ENCODE measurements around the gene ITSN2. TPM values are rescaled to one million over a fixed set of nuclear protein-coding genes. Genes with fewer than 3 reads are reported as not detected.

ITSN2 gene
- total RNA-seq, 1 donor from 2014 or later: 6.4 TPM

DNA sequence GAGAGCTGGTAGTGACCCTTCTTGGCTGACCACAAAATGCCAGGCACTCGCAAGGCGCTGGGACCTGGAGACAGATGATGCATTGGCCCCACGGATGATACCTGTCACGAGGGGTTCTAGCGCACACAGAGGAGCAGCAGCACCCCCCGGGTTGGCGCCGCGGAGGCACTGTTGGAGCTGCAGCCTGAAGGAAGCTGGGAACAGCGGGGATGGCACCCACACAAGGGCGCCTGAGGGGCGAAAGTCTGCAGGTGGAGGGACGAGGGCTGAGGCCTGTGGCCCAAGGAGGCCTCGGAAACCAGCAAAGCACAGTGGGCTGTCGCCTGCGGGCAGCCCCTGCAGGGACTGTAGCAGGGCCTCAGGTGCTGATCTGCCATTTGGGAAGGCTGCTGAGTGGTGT lies 151.8 kb downstream of the ITSN2 start:
- Mint-ChIP-seq H3K36me3 (ENCODE audit: unreplicated experiment) (peaks cover 4% of the 10 kb centered on the region), H3K27ac (ENCODE audit: unreplicated experiment) (peak overlapping the region; percentile 18)

DNA sequence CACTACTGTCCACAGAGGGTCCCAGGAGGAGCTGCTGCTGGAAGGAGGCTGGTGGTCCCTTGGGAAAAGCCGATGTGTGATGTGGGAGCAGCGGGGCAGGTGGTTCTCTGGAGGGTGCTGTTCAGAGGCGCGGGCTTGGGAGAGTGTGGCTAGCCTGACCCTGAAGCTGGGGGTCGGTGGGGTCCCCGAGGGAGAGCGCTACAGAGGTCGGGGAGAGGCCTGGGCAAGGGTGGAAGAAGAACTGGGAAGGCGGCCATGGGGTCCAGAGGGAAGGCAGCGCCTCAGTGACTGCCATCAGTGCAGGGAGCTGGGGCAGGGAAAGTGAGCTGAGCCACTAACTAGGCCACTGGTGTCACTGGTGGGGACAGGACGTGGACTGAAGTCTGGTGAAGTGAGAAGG lies 153.0 kb downstream of the ITSN2 start:
- H3K36me3 Mint-ChIP-seq (ENCODE audit: unreplicated experiment): peaks cover 4% of the 10 kb centered on the region
- peaks cover 5% of the 10 kb centered on the region for H3K27me3 Mint-ChIP-seq (ENCODE audit: unreplicated experiment)
- DNase-seq: no peak
- H3K4me3 Mint-ChIP-seq (ENCODE audit: unreplicated experiment): no peak overlapping the region
- H3K4me1 Mint-ChIP-seq (ENCODE audit: low read depth, unreplicated experiment): peaks cover 9% of the 10 kb centered on the region
- no peak overlapping the region for H3K27ac Mint-ChIP-seq (ENCODE audit: unreplicated experiment)
- TF ChIP-seq, protein P1, sequence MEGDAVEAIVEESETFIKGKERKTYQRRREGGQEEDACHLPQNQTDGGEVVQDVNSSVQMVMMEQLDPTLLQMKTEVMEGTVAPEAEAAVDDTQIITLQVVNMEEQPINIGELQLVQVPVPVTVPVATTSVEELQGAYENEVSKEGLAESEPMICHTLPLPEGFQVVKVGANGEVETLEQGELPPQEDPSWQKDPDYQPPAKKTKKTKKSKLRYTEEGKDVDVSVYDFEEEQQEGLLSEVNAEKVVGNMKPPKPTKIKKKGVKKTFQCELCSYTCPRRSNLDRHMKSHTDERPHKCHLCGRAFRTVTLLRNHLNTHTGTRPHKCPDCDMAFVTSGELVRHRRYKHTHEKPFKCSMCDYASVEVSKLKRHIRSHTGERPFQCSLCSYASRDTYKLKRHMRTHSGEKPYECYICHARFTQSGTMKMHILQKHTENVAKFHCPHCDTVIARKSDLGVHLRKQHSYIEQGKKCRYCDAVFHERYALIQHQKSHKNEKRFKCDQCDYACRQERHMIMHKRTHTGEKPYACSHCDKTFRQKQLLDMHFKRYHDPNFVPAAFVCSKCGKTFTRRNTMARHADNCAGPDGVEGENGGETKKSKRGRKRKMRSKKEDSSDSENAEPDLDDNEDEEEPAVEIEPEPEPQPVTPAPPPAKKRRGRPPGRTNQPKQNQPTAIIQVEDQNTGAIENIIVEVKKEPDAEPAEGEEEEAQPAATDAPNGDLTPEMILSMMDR (IDR thresholded peaks at IDR 0.05; ENCODE audit: partially characterized antibody, unreplicated experiment): no peak
- peaks cover 7% of the 10 kb centered on the region for H3K9me3 Mint-ChIP-seq (ENCODE audit: unreplicated experiment)

More for the DNA sequence above, 151.8 kb downstream of the ITSN2 start:
- TF ChIP-seq, protein P1 (IDR thresholded peaks at IDR 0.05; ENCODE audit: partially characterized antibody, unreplicated experiment): no peak
- peaks cover 5% of the 10 kb centered on the region for H3K27me3 Mint-ChIP-seq (ENCODE audit: unreplicated experiment)
- DNase-seq: no peak
- peaks cover 9% of the 10 kb centered on the region for H3K4me1 Mint-ChIP-seq (ENCODE audit: low read depth, unreplicated experiment)
- peaks cover 7% of the 10 kb centered on the region for H3K9me3 Mint-ChIP-seq (ENCODE audit: unreplicated experiment)
- no peak overlapping the region for H3K4me3 Mint-ChIP-seq (ENCODE audit: unreplicated experiment)

DNA sequence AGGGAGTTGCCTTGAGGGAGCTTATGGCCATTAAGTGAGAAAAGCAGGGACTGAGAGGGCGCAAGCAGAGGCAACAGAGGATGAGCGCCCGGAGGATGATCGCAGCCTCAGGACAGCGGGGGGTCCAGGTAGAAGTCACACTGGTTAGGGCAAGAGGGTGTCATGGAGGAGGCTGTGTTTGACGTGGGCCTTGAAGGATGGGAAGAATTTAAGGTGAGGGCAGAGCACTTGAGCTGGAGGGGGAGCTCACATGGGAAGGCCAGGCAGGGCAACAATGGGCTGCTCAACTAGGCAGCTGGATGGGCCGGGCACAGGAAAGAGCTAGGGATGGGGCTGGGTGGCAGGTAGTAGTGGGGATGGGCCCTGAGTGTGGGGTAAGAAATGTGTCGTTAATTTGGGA lies 153.6 kb downstream of the ITSN2 start:
- H3K27ac Mint-ChIP-seq (ENCODE audit: unreplicated experiment): no peak overlapping the region
- H3K4me3 Mint-ChIP-seq (ENCODE audit: unreplicated experiment): no peak overlapping the region
- H3K27me3 Mint-ChIP-seq (ENCODE audit: unreplicated experiment): peaks cover 5% of the 10 kb centered on the region
- no peak for DNase-seq
- H3K36me3 Mint-ChIP-seq (ENCODE audit: unreplicated experiment): peaks cover 4% of the 10 kb centered on the region
- peaks cover 10% of the 10 kb centered on the region for H3K4me1 Mint-ChIP-seq (ENCODE audit: low read depth, unreplicated experiment)
- TF ChIP-seq, protein P1 (IDR thresholded peaks at IDR 0.05; ENCODE audit: partially characterized antibody, unreplicated experiment): no peak
- H3K9me3 Mint-ChIP-seq (ENCODE audit: unreplicated experiment): peaks cover 7% of the 10 kb centered on the region

DNA sequence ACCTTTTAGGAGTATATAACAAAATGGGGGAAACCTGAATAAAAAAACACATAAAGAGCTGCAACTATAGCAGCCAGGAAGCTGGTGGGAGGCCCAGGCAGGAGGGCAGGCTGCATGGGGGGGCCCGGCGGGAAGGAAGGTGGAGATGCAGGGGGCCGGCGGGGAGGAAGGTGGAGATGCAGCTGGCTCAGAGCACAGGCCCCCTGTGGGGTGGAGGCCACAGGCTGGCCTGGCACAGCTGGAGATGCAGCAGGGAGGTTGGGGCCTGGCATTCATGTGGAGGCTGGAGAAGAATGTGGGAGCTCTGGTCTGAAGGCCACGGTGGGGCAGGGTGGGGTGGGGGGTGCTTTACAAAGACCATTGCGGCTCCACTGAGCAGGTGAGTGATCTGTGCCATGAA lies 154.1 kb downstream of the ITSN2 start:
- Mint-ChIP-seq H3K27ac (ENCODE audit: unreplicated experiment) (peak overlapping the region; percentile 72), H3K4me1 (ENCODE audit: low read depth, unreplicated experiment) (peaks cover 11% of the 10 kb centered on the region), H3K27me3 (ENCODE audit: unreplicated experiment) (peaks cover 7% of the 10 kb centered on the region), H3K4me3 (ENCODE audit: unreplicated experiment) (no peak overlapping the region), H3K36me3 (ENCODE audit: unreplicated experiment) (peaks cover 2% of the 10 kb centered on the region), H3K9me3 (ENCODE audit: unreplicated experiment) (peaks cover 7% of the 10 kb centered on the region)
- TF ChIP-seq, protein P1 (IDR thresholded peaks at IDR 0.05; ENCODE audit: partially characterized antibody, unreplicated experiment): no peak
- DNase-seq: no peak

DNA sequence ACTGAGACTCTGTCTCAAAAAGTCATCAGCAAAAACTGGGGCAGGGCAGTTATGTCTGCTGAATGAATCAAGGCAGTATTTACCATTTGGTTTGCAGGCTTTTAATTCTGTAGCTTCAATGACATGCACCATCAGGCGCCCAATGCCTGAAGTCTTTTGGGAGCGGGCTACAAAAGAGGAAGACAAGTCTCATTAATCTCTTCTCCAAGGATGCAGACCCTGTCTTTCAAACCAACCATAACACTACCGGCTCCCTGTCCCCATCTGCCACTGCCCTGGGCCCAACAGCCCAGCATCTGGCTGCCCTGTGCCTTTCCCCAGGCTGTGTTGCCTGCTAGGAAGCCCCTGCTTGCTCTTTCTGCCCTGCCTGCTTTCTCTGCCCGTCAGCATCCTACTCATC lies 155.2 kb downstream of the ITSN2 start:
- Mint-ChIP-seq H3K36me3 (ENCODE audit: unreplicated experiment) (no peaks in the 10 kb centered on the region), H3K4me3 (ENCODE audit: unreplicated experiment) (peak overlapping the region; percentile 50), H3K4me1 (ENCODE audit: low read depth, unreplicated experiment) (peaks cover 9% of the 10 kb centered on the region), H3K27ac (ENCODE audit: unreplicated experiment) (peak overlapping the region; percentile 68), H3K9me3 (ENCODE audit: unreplicated experiment) (peaks cover 7% of the 10 kb centered on the region), H3K27me3 (ENCODE audit: unreplicated experiment) (peaks cover 8% of the 10 kb centered on the region)
- no peak for DNase-seq
- TF ChIP-seq, protein P1 (IDR thresholded peaks at IDR 0.05; ENCODE audit: partially characterized antibody, unreplicated experiment): no peak

All from glutamatergic neuron (in vitro differentiated cells).